OCI-LY7 (cell line): ENCODE data around the gene PLCB3. TPM values are rescaled to one million over a fixed set of nuclear protein-coding genes. Genes with fewer than 3 reads are reported as not detected.

Source experiments
- BruUV-seq: library from RNA; stranded (reverse); fragments of 400-500 nt; replicated peaks from 2 replicates; lab custom pipeline; 2021; lab: Mats Ljungman, UMichigan
- CTCF ChIA-PET: fragments of 300-600 bp; sonication (Branson Sonifier 250); formaldehyde crosslinking; loops from one replicate; lab custom pipeline; 2022; ENCODE audit warnings: antibody characterized with exemption; ENCODE audit not compliant: unreplicated experiment; lab: Charles Lee
- POLR2A ChIA-PET: fragments of 300-600 bp; sonication (Branson Sonifier 250); formaldehyde crosslinking; loops from one replicate; lab custom pipeline; 2022; ENCODE audit warnings: antibody characterized with exemption; lab: Charles Lee
- DNase-seq: peaks from one replicate; pipeline ENCODE4 v3.0.0-alpha.2; 2015; ENCODE audit warnings: low spot score
- H2AFZ ChIP-seq: fragments of 200-600 bp; sonication (generic), shearing (Covaris generic); 2 replicates; pipeline ENCODE4 v1.6.1; 2014; ENCODE audit warnings: mild to moderate bottlenecking, antibody characterized with exemption, low read length, moderate library complexity
- H3K27ac ChIP-seq: fragments of 200-600 bp; sonication (generic); 2 replicates; pipeline ENCODE4 v1.5.1; 2014; ENCODE audit warnings: mixed run types, low read depth, mild to moderate bottlenecking, moderate library complexity, low read length, inconsistent platforms; ENCODE audit not compliant: poor library complexity, severe bottlenecking
- H3K36me3 ChIP-seq: fragments of 200-600 bp; sonication (generic); 2 replicates; pipeline ENCODE4 v1.6.1; 2014; ENCODE audit warnings: mild to moderate bottlenecking, antibody characterized with exemption, low read length, moderate library complexity, mixed read lengths; ENCODE audit not compliant: insufficient read depth
- H3K4me1 ChIP-seq: fragments of 200-600 bp; sonication (generic); 2 replicates; pipeline ENCODE4 v1.5.1; 2014; ENCODE audit warnings: mild to moderate bottlenecking, low read length; ENCODE audit not compliant: insufficient read depth, poor library complexity, severe bottlenecking
- H3K4me2 ChIP-seq: fragments of 200-600 bp; sonication (generic); 2 replicates; pipeline ENCODE4 v1.6.1; 2014; ENCODE audit warnings: mild to moderate bottlenecking, low read length
- H3K4me3 ChIP-seq: fragments of 200-600 bp; sonication (generic); 2 replicates; pipeline ENCODE4 v1.5.1; 2014; ENCODE audit warnings: mild to moderate bottlenecking, low read depth, low read length; ENCODE audit not compliant: poor library complexity, severe bottlenecking
- H3K79me2 ChIP-seq: fragments of 200-600 bp; sonication (generic); 2 replicates; pipeline ENCODE4 v1.6.1; 2016; ENCODE audit warnings: low read depth, mild to moderate bottlenecking, low read length, moderate library complexity, mixed read lengths; ENCODE audit not compliant: insufficient read depth
- H3K9me2 ChIP-seq: fragments of 200-600 bp; sonication (generic); 2 replicates; pipeline ENCODE4 v1.6.1; 2016; ENCODE audit warnings: mild to moderate bottlenecking, low read length, mixed read lengths; ENCODE audit not compliant: insufficient read depth
- H3K9me3 ChIP-seq: fragments of 200-600 bp; sonication (generic); 2 replicates; pipeline ENCODE4 v1.6.1; 2014; ENCODE audit warnings: mild to moderate bottlenecking, mixed run types, low read length, mixed read lengths
- H4K20me1 ChIP-seq: fragments of 200-600 bp; sonication (generic); 2 replicates; pipeline ENCODE4 v1.6.1; 2014; ENCODE audit warnings: mild to moderate bottlenecking, antibody characterized with exemption, low read length, moderate library complexity, mixed read lengths; ENCODE audit not compliant: insufficient read depth
- EZH2phosphoT487 ChIP-seq: fragments of 200-600 bp; sonication (generic); IDR thresholded peaks from 2 replicates; pipeline ENCODE4 v1.6.1; 2018; ENCODE audit warnings: low read depth, borderline replicate concordance, mild to moderate bottlenecking, mixed run types, antibody characterized with exemption, low read length, moderate library complexity, mixed read lengths
- intact Hi-C: fragments of 100-400 bp; cut with micrococcal nuclease; formaldehyde crosslinking; loops from one replicate; pipeline ENCODE4 v1.10.0; 2022; ENCODE audit not compliant: unreplicated experiment
- total RNA-seq, 2 experiments: library from RNA; depleted of rRNA in 1 of 2; stranded (reverse); fragments of >200 nt in 1 of 2; shearing (Covaris generic) in 1 of 2; gene quantifications; 2 replicates each; pipeline ENCODE4 v1.2.3, GENCODE V29; 2014 to 2022
- TF ChIP-seq, protein P1 (sequence below): fragments of 200-600 bp; sonication (generic); conservative IDR thresholded peaks from 2 replicates; pipeline ENCODE4 v1.5.1; 2014; ENCODE audit warnings: mild to moderate bottlenecking, antibody characterized with exemption, low read length, moderate library complexity, mixed read lengths

The PLCB3 gene
- total RNA-seq, 2 experiments from 2014 or later, result 7.6 to 10.3 TPM

DNA sequence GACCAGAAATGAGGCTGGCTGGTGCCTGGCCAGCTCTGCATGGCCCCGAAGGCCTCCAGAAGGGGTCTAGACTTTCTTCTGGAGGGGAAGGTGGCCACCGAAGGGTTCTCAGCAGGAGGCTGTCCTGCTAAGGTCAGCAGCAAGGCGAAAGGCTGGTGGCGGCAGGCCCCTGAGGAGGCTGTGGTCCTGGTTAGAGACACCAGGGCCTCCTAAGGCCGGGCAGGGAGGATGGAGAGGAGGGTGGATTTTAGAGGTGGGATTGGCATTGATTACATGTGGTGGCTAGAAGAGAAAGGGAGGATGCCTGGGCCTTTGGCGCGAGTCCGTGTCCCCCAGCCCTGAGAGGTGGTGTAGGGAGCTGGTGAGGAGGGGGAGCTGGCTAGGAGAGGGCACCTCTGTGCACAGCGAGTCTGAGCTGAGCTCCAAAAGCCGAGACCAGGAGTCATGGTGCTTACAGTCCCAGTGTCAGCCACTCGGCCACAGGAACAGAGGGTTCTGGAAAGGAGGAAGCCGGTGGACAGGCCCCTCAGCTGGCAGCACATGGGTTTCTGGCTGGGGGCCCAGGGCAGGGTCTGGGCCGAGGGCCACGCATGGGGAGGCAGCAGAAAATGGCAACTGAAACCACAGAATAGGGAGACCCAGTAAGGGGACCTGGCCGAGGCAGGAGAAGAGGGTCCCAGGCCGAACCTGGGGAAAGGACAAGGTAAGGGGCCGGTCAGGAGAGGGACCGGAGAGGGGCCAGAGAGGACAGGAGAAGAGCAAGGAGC lies 42.4 kb upstream of the PLCB3 start:
- TF ChIP-seq, protein P1, sequence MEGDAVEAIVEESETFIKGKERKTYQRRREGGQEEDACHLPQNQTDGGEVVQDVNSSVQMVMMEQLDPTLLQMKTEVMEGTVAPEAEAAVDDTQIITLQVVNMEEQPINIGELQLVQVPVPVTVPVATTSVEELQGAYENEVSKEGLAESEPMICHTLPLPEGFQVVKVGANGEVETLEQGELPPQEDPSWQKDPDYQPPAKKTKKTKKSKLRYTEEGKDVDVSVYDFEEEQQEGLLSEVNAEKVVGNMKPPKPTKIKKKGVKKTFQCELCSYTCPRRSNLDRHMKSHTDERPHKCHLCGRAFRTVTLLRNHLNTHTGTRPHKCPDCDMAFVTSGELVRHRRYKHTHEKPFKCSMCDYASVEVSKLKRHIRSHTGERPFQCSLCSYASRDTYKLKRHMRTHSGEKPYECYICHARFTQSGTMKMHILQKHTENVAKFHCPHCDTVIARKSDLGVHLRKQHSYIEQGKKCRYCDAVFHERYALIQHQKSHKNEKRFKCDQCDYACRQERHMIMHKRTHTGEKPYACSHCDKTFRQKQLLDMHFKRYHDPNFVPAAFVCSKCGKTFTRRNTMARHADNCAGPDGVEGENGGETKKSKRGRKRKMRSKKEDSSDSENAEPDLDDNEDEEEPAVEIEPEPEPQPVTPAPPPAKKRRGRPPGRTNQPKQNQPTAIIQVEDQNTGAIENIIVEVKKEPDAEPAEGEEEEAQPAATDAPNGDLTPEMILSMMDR, result no peak
- no peak for TF ChIP-seq EZH2phosphoT487
- ChIA-PET CTCF (no interaction called here), POLR2A (interaction anchor here (0.8 to 5.1 kb wide), 2 partner anchors 32 to 109 kb away, joined by 4 to 27 read pairs; partner anchors contain the start of genes FKBP2, PRDX5 and TRMT112)
- Histone ChIP-seq H4K20me1 (no peaks in the 10 kb centered on the region), H3K4me1 (peaks cover 35% of the 10 kb centered on the region), H3K9me2 (no peaks in the 10 kb centered on the region), H2AFZ (no peak overlapping the region), H3K27ac (peak overlapping the region; percentile 96), H3K4me3 (peak overlapping the region; percentile 80), H3K36me3 (peaks cover 80% of the 10 kb centered on the region), H3K4me2 (peak overlapping the region; percentile 92), H3K79me2 (peaks cover 17% of the 10 kb centered on the region; the same call in 1 of the 2 replicates), H3K9me3 (no peaks in the 10 kb centered on the region)
- DNase-seq, result no peak
- intact Hi-C loops, result no loop called here
- no TSS peak for BruUV-seq

DNA sequence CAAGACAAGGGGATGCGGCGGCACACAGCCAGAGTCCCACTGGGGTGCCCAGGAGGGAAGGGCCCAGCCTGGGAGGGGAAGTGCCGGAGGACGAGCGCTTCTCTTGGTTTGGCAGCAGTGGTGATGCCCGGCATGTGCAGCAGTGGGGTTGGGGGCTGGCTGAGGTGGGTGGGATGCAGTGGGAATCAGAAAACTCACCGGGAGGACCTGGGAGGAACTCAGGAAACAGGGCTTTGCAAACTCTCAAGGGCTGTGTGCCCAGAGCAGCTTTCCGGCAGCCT lies 41.8 kb upstream of the PLCB3 start:
- TF ChIP-seq, protein P1, result no peak
- no peak for TF ChIP-seq EZH2phosphoT487
- no peak overlapping the region for H2AFZ ChIP-seq
- H3K4me1 ChIP-seq, result peaks cover 31% of the 10 kb centered on the region
- no peak overlapping the region for H3K4me3 ChIP-seq
- H3K36me3 ChIP-seq, result peaks cover 79% of the 10 kb centered on the region
- intact Hi-C loops, result no loop called here
- ChIA-PET CTCF (no interaction called here), POLR2A (no interaction called here)
- no peaks in the 10 kb centered on the region for H3K9me3 ChIP-seq
- no peaks in the 10 kb centered on the region for H3K9me2 ChIP-seq
- DNase-seq, result no peak
- no peak overlapping the region for H3K27ac ChIP-seq
- BruUV-seq, result no TSS peak
- peaks cover 17% of the 10 kb centered on the region; the same call in 1 of the 2 replicates for H3K79me2 ChIP-seq
- H4K20me1 ChIP-seq, result no peaks in the 10 kb centered on the region
- H3K4me2 ChIP-seq, result no peak overlapping the region
